ENCODE results near the gene SLC6A8. TPM values are rescaled to one million over a fixed set of nuclear protein-coding genes. Genes with fewer than 3 reads are reported as not detected.
"Not testable (repeated sequence)": the region's sequence is repeated elsewhere in the genome, so short reads cannot be mapped to it uniquely, and the experiment has no call there.

SLC6A8 gene
- total RNA-seq, 1 donor: 19.5 TPM

DNA sequence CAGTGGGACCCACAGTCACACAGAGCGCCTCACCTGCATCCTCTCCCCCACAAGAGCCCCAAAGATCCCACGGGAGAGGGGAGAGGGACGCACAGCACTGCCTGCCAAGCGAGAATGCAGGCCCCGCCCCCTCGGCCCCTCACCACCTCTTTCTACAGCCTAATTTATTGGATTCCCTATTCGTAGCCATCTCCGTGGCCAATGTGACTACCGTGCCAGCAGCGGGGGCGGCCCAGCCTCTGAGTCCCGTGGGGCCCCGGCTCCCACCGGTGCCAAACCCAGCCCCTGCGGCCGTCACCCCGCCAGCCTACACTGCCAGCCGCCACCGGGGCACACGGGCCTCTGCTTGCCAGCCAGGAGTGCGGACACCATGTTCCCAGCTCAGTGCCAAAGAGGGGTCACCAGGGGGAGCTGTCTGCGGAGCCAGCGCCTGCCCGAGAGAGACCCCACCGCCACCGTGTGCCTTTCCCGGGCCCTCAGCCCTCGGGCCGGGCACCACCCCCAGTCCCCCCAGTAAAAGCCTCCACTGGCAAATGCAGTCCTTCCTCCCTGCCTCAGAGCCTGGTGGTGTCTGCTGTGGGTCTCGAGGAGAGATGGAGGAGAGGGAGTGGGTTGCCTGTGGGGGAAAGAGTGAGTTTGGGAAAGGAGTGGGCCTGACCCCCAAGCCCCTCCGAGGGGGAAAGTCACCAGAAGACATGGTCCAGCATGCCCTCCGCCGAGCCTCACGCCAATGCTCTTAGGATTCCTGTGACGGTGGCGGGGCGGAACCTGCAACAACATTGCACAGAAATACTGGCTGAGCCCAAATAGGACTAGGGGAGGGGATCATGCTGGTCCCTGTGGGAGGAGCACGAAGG, 56.7 kb downstream of the SLC6A8 start:
- Histone ChIP-seq H3K9me3 (ENCODE audit: low read depth, low read length) (no peaks in the 10 kb centered on the region), H3K4me1 (ENCODE audit: insufficient read depth, low read length) (no peaks in the 10 kb centered on the region), H4K20me1 (ENCODE audit: insufficient read depth, low read length) (no peaks in the 10 kb centered on the region), H3K27ac (ENCODE audit: low read depth, low read length) (no peak overlapping the region), H2AFZ (ENCODE audit: low read length) (no peak overlapping the region), H3K79me2 (ENCODE audit: insufficient read depth, low read length) (no peaks in the 10 kb centered on the region), H3K4me2 (ENCODE audit: insufficient read depth, low read length) (peak overlapping the region; percentile 58), H3K36me3 (ENCODE audit: insufficient read depth, low read length) (no peaks in the 10 kb centered on the region), H3K4me3 (ENCODE audit: insufficient read depth, low read length) (peak overlapping the region; percentile 19), H3K27me3 (ENCODE audit: insufficient read depth, low read length) (no peaks in the 10 kb centered on the region)
- DNase-seq (ENCODE audit: insufficient read length, low spot score, missing footprints): peak; percentile 45
- TF ChIP-seq, protein P1, sequence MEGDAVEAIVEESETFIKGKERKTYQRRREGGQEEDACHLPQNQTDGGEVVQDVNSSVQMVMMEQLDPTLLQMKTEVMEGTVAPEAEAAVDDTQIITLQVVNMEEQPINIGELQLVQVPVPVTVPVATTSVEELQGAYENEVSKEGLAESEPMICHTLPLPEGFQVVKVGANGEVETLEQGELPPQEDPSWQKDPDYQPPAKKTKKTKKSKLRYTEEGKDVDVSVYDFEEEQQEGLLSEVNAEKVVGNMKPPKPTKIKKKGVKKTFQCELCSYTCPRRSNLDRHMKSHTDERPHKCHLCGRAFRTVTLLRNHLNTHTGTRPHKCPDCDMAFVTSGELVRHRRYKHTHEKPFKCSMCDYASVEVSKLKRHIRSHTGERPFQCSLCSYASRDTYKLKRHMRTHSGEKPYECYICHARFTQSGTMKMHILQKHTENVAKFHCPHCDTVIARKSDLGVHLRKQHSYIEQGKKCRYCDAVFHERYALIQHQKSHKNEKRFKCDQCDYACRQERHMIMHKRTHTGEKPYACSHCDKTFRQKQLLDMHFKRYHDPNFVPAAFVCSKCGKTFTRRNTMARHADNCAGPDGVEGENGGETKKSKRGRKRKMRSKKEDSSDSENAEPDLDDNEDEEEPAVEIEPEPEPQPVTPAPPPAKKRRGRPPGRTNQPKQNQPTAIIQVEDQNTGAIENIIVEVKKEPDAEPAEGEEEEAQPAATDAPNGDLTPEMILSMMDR (IDR thresholded peaks at IDR 0.05; ENCODE audit: extremely low read depth, low read depth, low read length): no peak

DNA sequence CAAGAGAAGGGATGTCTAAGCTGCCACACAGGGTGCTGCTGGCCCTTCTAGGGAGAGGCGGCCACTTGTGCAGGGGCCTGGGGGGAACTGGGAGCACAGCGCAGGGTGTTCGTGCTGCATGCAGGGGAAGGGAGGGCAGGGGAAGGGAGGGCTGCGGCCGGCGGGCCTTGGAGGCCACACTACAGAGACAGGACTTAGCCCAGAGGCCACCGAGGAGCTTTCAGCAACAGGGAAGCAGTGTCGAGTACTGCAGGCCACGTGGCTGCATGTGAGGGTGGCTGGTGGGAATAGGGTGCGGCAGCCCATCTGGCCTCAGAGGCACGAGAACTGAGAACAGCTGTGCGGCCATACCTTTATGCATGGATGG, 57.3 kb downstream of the SLC6A8 start:
- not testable (repeated sequence) for H3K4me1 ChIP-seq (ENCODE audit: insufficient read depth, low read length); H3K4me2 ChIP-seq (ENCODE audit: insufficient read depth, low read length); H3K4me3 ChIP-seq (ENCODE audit: insufficient read depth, low read length); H3K79me2 ChIP-seq (ENCODE audit: insufficient read depth, low read length); H2AFZ ChIP-seq (ENCODE audit: low read length); H3K27ac ChIP-seq (ENCODE audit: low read depth, low read length); H3K9me3 ChIP-seq (ENCODE audit: low read depth, low read length); H4K20me1 ChIP-seq (ENCODE audit: insufficient read depth, low read length); H3K36me3 ChIP-seq (ENCODE audit: insufficient read depth, low read length); H3K27me3 ChIP-seq (ENCODE audit: insufficient read depth, low read length); DNase-seq (ENCODE audit: insufficient read length, low spot score, missing footprints)

Small RNAs within 50 kb of the gene (small RNA-seq; reads per million reads assigned to genes)
- gene RN7SL687P: not detected

Other genes starting within 250 kb of the SLC6A8 start
- gene TREX2, start 241.9 kb upstream of the SLC6A8 start, total RNA-seq: 3.3 and 3.5 TPM in 2 replicates
- gene HAUS7, start 217.3 kb upstream of the SLC6A8 start, total RNA-seq: 8.3 and 14.1 TPM in 2 replicates
- gene BGN, start 192.9 kb upstream of the SLC6A8 start, total RNA-seq: 139 and 210 TPM in 2 replicates
- under 0.01 TPM in 1 of 2 replicates, not detected in the other for gene ATP2B3, start 170.3 kb upstream of the SLC6A8 start, total RNA-seq
- 29.3 and 33.0 TPM in 2 replicates for gene CCNQ, start 88.8 kb upstream of the SLC6A8 start, total RNA-seq
- gene DUSP9, start 40.7 kb upstream of the SLC6A8 start, total RNA-seq: under 0.01 TPM in 2 replicates
- 0.29 and 0.36 TPM in 2 replicates for gene PNCK, start 14.1 kb upstream of the SLC6A8 start, total RNA-seq
- 114 and 118 TPM in 2 replicates for gene BCAP31, start 36.5 kb downstream of the SLC6A8 start, total RNA-seq
- gene ABCD1, start 36.9 kb downstream of the SLC6A8 start, total RNA-seq: 14.1 and 16.3 TPM in 2 replicates
- gene PLXNB3, start 76.3 kb downstream of the SLC6A8 start, total RNA-seq: 2.7 and 4.3 TPM in 2 replicates
- gene SRPK3, start 93.1 kb downstream of the SLC6A8 start, total RNA-seq: 0.36 TPM in 1 of 2 replicates, not detected in the other
- gene IDH3G, start 106.4 kb downstream of the SLC6A8 start, total RNA-seq: 40.2 and 42.7 TPM in 2 replicates
- gene SSR4, start 106.7 kb downstream of the SLC6A8 start, total RNA-seq: 156 and 172 TPM in 2 replicates
- under 0.01 TPM in 2 replicates for gene PDZD4, start 142.6 kb downstream of the SLC6A8 start, total RNA-seq
- gene L1CAM, start 198.2 kb downstream of the SLC6A8 start, total RNA-seq: under 0.01 TPM in 2 replicates
- not detected in 2 replicates for gene AVPR2, start 216.7 kb downstream of the SLC6A8 start, total RNA-seq
- 0.88 and 1.4 TPM in 2 replicates for gene ARHGAP4, start 238.3 kb downstream of the SLC6A8 start, total RNA-seq
- gene NAA10, start 247.1 kb downstream of the SLC6A8 start, total RNA-seq: 43.4 and 46.3 TPM in 2 replicates

Data from osteoblast (primary cell).